HepG2 (cell line): ENCODE results near the gene CHST1. TPM values are rescaled to one million over a fixed set of nuclear protein-coding genes. Genes with fewer than 3 reads are reported as not detected.

Experiments used
- ATAC-seq: fragments of 200-7000 bp; cut with Tn5 transposase; 3 replicates; pipeline ENCODE4 v1.9.1; 2020; ENCODE audit warnings: mild to moderate bottlenecking, moderate library complexity
- BruUV-seq: library from RNA; stranded (reverse); fragments of 400-500 nt; replicated peaks from 2 replicates; lab custom pipeline; 2021; lab: Mats Ljungman, UMichigan
- CTCF ChIA-PET: fragments of 300-600 bp; formaldehyde crosslinking; extraction: SDS; loops from one replicate; lab custom pipeline; 2021; ENCODE audit warnings: low total read pairs, inconsistent platforms, low intra/inter-chr PET ratio; lab: Yijun Ruan, JAX
- POLR2A ChIA-PET: fragments of 350-600 bp; sonication (Branson Sonifier 250); formaldehyde crosslinking; loops from one replicate; lab custom pipeline; 2020; ENCODE audit warnings: antibody characterized with exemption, inconsistent platforms; lab: Yijun Ruan, JAX
- DNase-seq: peaks from one replicate; pipeline ENCODE4 v3.0.0-alpha.2; 2015; ENCODE audit warnings: low spot score
- FAIRE-seq: peaks from 3 replicates; lab custom pipeline; 2011; peaks lifted over from hg19 to GRCh38; lab: Jason Lieb, UNC
- H2AFZ ChIP-seq: one replicate; pipeline ENCODE4 v1.6.1; 2011; ENCODE audit warnings: low read length, inconsistent platforms
- H3K27ac ChIP-seq: fragments of 300-600 bp; 3 replicates; pipeline ENCODE4 v1.8.0; 2011; ENCODE audit warnings: mixed run types, mild to moderate bottlenecking, mixed read lengths, low read length, inconsistent platforms; ENCODE audit not compliant: insufficient read depth; ENCODE audit errors: extremely low read length
- H3K27me3 ChIP-seq, 2 experiments: fragments of 200-600 bp in 1 of 2; 2 replicates in 1 of 2; 3 replicates in 1 of 2; pipeline versions ENCODE4 v1.6.0 to v1.8.0; 2011; ENCODE audit warnings: low read length in 2 of 2, mild to moderate bottlenecking in 2 of 2, moderate library complexity in 2 of 2, inconsistent platforms in 1 of 2; ENCODE audit not compliant: insufficient read depth in 2 of 2, control insufficient read depth in 1 of 2
- H3K36me3 ChIP-seq, 2 experiments: fragments of 200-600 bp in 1 of 2; replicated peaks in 1 of 2; 2 replicates in 1 of 2; 3 replicates in 1 of 2; pipeline versions ENCODE4 v1.5.1 to v1.8.0; 2011; ENCODE audit warnings: low read length in 2 of 2, inconsistent platforms in 1 of 2; ENCODE audit not compliant: insufficient read depth in 2 of 2, control insufficient read depth in 1 of 2
- H3K4me1 ChIP-seq: 2 replicates; pipeline ENCODE4 v1.5.1; 2012; ENCODE audit warnings: low read length, inconsistent platforms; ENCODE audit not compliant: insufficient read depth
- H3K4me2 ChIP-seq: 2 replicates; pipeline ENCODE4 v1.6.0; 2011; ENCODE audit warnings: low read depth, low read length, inconsistent platforms
- H3K4me3 ChIP-seq, 3 experiments: fragments of 200-600 bp in 1 of 3; sonication (generic), shearing (Covaris generic) in 1 of 3; replicated peaks in 1 of 3; 2 replicates each; pipeline ENCODE4 v1.5.1; 2011 to 2016; ENCODE audit warnings: low read length in 3 of 3, inconsistent platforms in 2 of 3, low read depth in 2 of 3, mild to moderate bottlenecking in 2 of 3, control low read depth in 1 of 3, mixed read lengths in 1 of 3; ENCODE audit not compliant: insufficient read depth in 1 of 3
- H3K79me2 ChIP-seq: one replicate; pipeline ENCODE4 v1.6.1; 2011; ENCODE audit warnings: low read length, inconsistent platforms; ENCODE audit not compliant: insufficient read depth
- H3K9ac ChIP-seq: 2 replicates; pipeline ENCODE4 v1.6.0; 2011; ENCODE audit warnings: mild to moderate bottlenecking, low read depth, low read length, inconsistent platforms; ENCODE audit not compliant: insufficient read depth
- H3K9me3 ChIP-seq: 2 replicates; pipeline ENCODE4 v1.5.1; 2012; ENCODE audit warnings: mild to moderate bottlenecking, low read length
- H4K20me1 ChIP-seq: 2 replicates; pipeline ENCODE4 v1.6.0; 2011; ENCODE audit warnings: inconsistent platforms, mild to moderate bottlenecking, low read length, moderate library complexity; ENCODE audit not compliant: insufficient read depth
- KMT2A ChIP-seq: sonication (generic); formaldehyde crosslinking; IDR thresholded peaks from 2 replicates; pipeline ENCODE4 v1.4.0; 2020; ENCODE audit warnings: missing genetic modification reagents
- NR2C2 ChIP-seq: sonication (generic); formaldehyde crosslinking; IDR thresholded peaks from 2 replicates; pipeline ENCODE4 v1.4.0; 2020; ENCODE audit warnings: missing genetic modification reagents, mild to moderate bottlenecking, moderate library complexity, borderline replicate concordance
- PAWR ChIP-seq: sonication (generic); formaldehyde crosslinking; IDR thresholded peaks from 2 replicates; pipeline ENCODE4 v1.4.0; 2020; ENCODE audit warnings: missing genetic modification reagents, mild to moderate bottlenecking, borderline replicate concordance
- SOX5 ChIP-seq: IDR thresholded peaks from 2 replicates; pipeline ENCODE4 v1.6.1; 2016; ENCODE audit warnings: borderline replicate concordance
- TOPORS ChIP-seq: sonication (generic); formaldehyde crosslinking; IDR thresholded peaks from 2 replicates; pipeline ENCODE4 v1.8.0; 2023; ENCODE audit warnings: mild to moderate bottlenecking, missing genetic modification reagents
- ZBTB21 ChIP-seq: sonication (generic); formaldehyde crosslinking; IDR thresholded peaks from 2 replicates; pipeline ENCODE4 v1.4.0; 2020; ENCODE audit warnings: missing genetic modification reagents
- ZFY ChIP-seq: sonication (generic); formaldehyde crosslinking; IDR thresholded peaks from 2 replicates; pipeline ENCODE4 v1.4.0; 2020; ENCODE audit warnings: missing genetic modification reagents
- ZNF160 ChIP-seq: sonication (generic); formaldehyde crosslinking; IDR thresholded peaks from 2 replicates; pipeline ENCODE4 v1.8.0; 2022; ENCODE audit warnings: mild to moderate bottlenecking, inconsistent platforms, missing genetic modification reagents
- ZNF234 ChIP-seq: sonication (generic); formaldehyde crosslinking; conservative IDR thresholded peaks from 2 replicates; pipeline ENCODE4 v1.5.1; 2020; ENCODE audit warnings: mild to moderate bottlenecking, missing genetic modification reagents
- ZNF33B ChIP-seq: sonication (generic); formaldehyde crosslinking; IDR thresholded peaks from 2 replicates; pipeline ENCODE4 v1.5.1; 2020; ENCODE audit warnings: mild to moderate bottlenecking, missing genetic modification reagents
- ZNF350 ChIP-seq: sonication (generic); formaldehyde crosslinking; IDR thresholded peaks from 2 replicates; pipeline ENCODE4 v1.4.0; 2020; ENCODE audit warnings: mild to moderate bottlenecking, low read depth, missing genetic modification reagents, borderline replicate concordance
- ZNF792 ChIP-seq: IDR thresholded peaks from 2 replicates; pipeline ENCODE4 v1.6.1; 2016
- WGBS: methylation state at CpG from one replicate; pipeline ENCODE4 v1.1.6; 2017; ENCODE audit warnings: low lambda C conversion rate; 5-methylcytosine and 5-hydroxymethylcytosine counted together
- in situ Hi-C: cut with HindIII; loops from 2 replicates; pipeline ENCODE4 v1.10.0; 2017; ENCODE audit warnings: low pct_unique_long_range_greater_than_20kb; ENCODE audit not compliant: extremely low pct_ligation_motif_present
- intact Hi-C: fragments of 100-400 bp; cut with micrococcal nuclease; formaldehyde crosslinking; loops from one replicate; pipeline ENCODE4 v1.10.0; 2022; ENCODE audit not compliant: unreplicated experiment
- polyA plus RNA-seq, 8 experiments: library from polyadenylated mRNA; depleted of rRNA in 3 of 8; stranded (reverse) in 7 of 8; unstranded in 1 of 8; fragments of >200 nt; fragmentation: Illumina TruSeq in 4 of 8; extraction: Trizol in 4 of 8; gene quantifications; 2 replicates each; pipeline versions ENCODE4 v1.2.1 to v1.2.3, GENCODE V29; 2011 to 2016; ENCODE audit warnings: low read depth in 4 of 8, missing spikeins in 1 of 8, mixed read lengths in 1 of 8; ENCODE audit not compliant: insufficient read depth in 1 of 8
- total RNA-seq, 5 experiments: library from RNA; depleted of rRNA; stranded (reverse); fragments of >200 nt; fragmentation: Illumina TruSeq; extraction: Trizol; gene quantifications; 2 replicates each; pipeline ENCODE4 v1.2.3, GENCODE V29; 2016; ENCODE audit warnings: low read depth in 1 of 5
- TF ChIP-seq, protein P1 (sequence below): IDR thresholded peaks from 2 replicates; pipeline ENCODE4 v1.6.1; 2016; ENCODE audit warnings: missing compliant biosample characterization, missing genetic modification reagents, borderline replicate concordance
- TF ChIP-seq, protein P2 (sequence below): sonication (generic); formaldehyde crosslinking; IDR thresholded peaks from 2 replicates; pipeline ENCODE4 v1.4.0; 2020; ENCODE audit warnings: missing genetic modification reagents
- TF ChIP-seq, protein P3 (sequence below): sonication (generic); formaldehyde crosslinking; IDR thresholded peaks from 2 replicates; pipeline ENCODE4 v1.4.0; 2020; ENCODE audit warnings: missing genetic modification reagents, mild to moderate bottlenecking, borderline replicate concordance
- TF ChIP-seq, protein P4 (sequence below): sonication (generic); formaldehyde crosslinking; conservative IDR thresholded peaks from 2 replicates; pipeline ENCODE4 v1.8.1; 2023; ENCODE audit warnings: missing genetic modification reagents
- TF ChIP-seq, protein P5 (sequence below): sonication (generic); formaldehyde crosslinking; IDR thresholded peaks from 2 replicates; pipeline ENCODE4 v1.8.0; 2022; ENCODE audit warnings: low read depth, missing genetic modification reagents

Gene CHST1
- total and polyA plus RNA-seq, 2 of the 13 experiments (the other 11 are each of a cell fraction or from before 2014, with no cell fraction given), result not detected

DNA sequence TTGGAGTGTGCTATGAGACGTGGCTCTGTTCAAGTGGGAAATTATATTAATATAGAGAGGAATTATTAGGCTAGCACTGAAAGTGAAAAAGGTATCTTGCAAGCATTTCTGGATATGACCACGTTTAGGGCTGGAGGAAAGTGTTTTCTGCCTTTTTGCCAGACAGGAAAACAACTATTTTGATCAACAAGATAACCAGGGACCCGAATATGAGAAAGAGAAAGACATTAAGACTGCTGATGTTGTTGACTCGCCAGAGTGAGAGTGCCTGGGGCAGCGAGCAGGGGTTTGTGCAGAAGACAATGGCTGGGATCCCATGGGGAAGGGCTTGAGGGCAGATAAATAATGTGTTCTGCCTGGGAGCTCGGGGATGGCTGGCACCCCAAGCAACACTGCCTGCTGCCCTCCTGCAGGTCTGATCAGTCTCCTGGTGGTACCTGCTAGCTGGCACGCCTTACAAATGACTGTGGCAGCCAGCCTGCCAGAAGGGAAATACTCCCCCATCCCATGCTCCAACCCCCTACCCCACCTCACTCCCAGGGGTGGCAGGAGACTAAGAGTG is 23.1 kb upstream of the CHST1 start:
- no peaks in the 10 kb centered on the region for H3K9me3 ChIP-seq
- peaks cover 2 to 44% of the 10 kb centered on the region in 2 experiments; a peak in 3 of 5 replicates for H3K27me3 ChIP-seq
- DNase-seq (no peak), FAIRE-seq (no peak), ATAC-seq (no peak)
- no peak overlapping the region for H3K27ac ChIP-seq
- BruUV-seq, result no TSS peak
- in situ Hi-C loops, result no loop called here
- WGBS, result under 1% methylated on average over 6 of the region's 7 CpGs
- no peaks in the 10 kb centered on the region for H3K36me3 ChIP-seq
- ChIA-PET POLR2A (no interaction called here), CTCF (no interaction called here)
- H3K9ac ChIP-seq, result no peak overlapping the region
- no peaks in the 10 kb centered on the region for H3K4me1 ChIP-seq
- no peak overlapping the region for H3K4me2 ChIP-seq
- no peak overlapping the region for H3K4me3 ChIP-seq
- intact Hi-C loops, result no loop called here
- H3K79me2 ChIP-seq, result no peaks in the 10 kb centered on the region
- H4K20me1 ChIP-seq, result no peaks in the 10 kb centered on the region
- no peak overlapping the region for H2AFZ ChIP-seq
- no peak for TF ChIP-seq ZFY (CRISPR knock-in tag)
- no peak for TF ChIP-seq ZNF350 (CRISPR knock-in tag)
- TF ChIP-seq, protein P1, sequence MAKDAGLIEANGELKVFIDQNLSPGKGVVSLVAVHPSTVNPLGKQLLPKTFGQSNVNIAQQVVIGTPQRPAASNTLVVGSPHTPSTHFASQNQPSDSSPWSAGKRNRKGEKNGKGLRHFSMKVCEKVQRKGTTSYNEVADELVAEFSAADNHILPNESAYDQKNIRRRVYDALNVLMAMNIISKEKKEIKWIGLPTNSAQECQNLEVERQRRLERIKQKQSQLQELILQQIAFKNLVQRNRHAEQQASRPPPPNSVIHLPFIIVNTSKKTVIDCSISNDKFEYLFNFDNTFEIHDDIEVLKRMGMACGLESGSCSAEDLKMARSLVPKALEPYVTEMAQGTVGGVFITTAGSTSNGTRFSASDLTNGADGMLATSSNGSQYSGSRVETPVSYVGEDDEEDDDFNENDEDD (CRISPR knock-in tag), result no peak
- no peak for TF ChIP-seq ZNF33B (CRISPR knock-in tag)
- TF ChIP-seq, protein P2, sequence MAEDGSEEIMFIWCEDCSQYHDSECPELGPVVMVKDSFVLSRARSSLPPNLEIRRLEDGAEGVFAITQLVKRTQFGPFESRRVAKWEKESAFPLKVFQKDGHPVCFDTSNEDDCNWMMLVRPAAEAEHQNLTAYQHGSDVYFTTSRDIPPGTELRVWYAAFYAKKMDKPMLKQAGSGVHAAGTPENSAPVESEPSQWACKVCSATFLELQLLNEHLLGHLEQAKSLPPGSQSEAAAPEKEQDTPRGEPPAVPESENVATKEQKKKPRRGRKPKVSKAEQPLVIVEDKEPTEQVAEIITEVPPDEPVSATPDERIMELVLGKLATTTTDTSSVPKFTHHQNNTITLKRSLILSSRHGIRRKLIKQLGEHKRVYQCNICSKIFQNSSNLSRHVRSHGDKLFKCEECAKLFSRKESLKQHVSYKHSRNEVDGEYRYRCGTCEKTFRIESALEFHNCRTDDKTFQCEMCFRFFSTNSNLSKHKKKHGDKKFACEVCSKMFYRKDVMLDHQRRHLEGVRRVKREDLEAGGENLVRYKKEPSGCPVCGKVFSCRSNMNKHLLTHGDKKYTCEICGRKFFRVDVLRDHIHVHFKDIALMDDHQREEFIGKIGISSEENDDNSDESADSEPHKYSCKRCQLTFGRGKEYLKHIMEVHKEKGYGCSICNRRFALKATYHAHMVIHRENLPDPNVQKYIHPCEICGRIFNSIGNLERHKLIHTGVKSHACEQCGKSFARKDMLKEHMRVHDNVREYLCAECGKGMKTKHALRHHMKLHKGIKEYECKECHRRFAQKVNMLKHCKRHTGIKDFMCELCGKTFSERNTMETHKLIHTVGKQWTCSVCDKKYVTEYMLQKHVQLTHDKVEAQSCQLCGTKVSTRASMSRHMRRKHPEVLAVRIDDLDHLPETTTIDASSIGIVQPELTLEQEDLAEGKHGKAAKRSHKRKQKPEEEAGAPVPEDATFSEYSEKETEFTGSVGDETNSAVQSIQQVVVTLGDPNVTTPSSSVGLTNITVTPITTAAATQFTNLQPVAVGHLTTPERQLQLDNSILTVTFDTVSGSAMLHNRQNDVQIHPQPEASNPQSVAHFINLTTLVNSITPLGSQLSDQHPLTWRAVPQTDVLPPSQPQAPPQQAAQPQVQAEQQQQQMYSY (CRISPR knock-in tag), result no peak
- TF ChIP-seq KMT2A, result no peak
- TF ChIP-seq, protein P3, sequence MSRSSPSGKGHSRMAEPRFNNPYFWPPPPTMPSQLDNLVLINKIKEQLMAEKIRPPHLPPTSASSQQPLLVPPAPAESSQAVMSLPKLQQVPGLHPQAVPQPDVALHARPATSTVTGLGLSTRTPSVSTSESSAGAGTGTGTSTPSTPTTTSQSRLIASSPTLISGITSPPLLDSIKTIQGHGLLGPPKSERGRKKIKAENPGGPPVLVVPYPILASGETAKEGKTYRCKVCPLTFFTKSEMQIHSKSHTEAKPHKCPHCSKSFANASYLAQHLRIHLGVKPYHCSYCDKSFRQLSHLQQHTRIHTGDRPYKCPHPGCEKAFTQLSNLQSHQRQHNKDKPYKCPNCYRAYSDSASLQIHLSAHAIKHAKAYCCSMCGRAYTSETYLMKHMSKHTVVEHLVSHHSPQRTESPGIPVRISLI (CRISPR knock-in tag), result no peak
- no peak for TF ChIP-seq ZBTB21 (CRISPR knock-in tag)
- TF ChIP-seq SOX5 (CRISPR knock-in tag), result no peak
- no peak for TF ChIP-seq ZNF792 (CRISPR knock-in tag)
- no peak for TF ChIP-seq ZNF160 (CRISPR knock-in tag)
- no peak for TF ChIP-seq NR2C2
- TF ChIP-seq ZNF234, result no peak
- TF ChIP-seq, protein P4, sequence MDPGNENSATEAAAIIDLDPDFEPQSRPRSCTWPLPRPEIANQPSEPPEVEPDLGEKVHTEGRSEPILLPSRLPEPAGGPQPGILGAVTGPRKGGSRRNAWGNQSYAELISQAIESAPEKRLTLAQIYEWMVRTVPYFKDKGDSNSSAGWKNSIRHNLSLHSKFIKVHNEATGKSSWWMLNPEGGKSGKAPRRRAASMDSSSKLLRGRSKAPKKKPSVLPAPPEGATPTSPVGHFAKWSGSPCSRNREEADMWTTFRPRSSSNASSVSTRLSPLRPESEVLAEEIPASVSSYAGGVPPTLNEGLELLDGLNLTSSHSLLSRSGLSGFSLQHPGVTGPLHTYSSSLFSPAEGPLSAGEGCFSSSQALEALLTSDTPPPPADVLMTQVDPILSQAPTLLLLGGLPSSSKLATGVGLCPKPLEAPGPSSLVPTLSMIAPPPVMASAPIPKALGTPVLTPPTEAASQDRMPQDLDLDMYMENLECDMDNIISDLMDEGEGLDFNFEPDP (CRISPR knock-in tag), result no peak
- TF ChIP-seq TOPORS (CRISPR knock-in tag), result no peak
- no peak for TF ChIP-seq PAWR (CRISPR knock-in tag)
- TF ChIP-seq, protein P5, sequence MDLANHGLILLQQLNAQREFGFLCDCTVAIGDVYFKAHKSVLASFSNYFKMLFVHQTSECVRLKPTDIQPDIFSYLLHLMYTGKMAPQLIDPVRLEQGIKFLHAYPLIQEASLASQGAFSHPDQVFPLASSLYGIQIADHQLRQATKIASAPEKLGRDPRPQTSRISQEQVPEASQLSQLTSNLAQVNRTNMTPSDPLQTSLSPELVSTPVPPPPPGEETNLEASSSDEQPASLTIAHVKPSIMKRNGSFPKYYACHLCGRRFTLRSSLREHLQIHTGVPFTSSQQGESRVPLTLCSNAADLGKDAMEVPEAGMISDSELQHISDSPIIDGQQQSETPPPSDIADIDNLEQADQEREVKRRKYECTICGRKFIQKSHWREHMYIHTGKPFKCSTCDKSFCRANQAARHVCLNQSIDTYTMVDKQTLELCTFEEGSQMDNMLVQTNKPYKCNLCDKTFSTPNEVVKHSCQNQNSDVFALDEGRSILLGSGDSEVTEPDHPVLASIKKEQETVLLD (CRISPR knock-in tag), result no peak
